Measurements from ENCODE around the gene ACACA. TPM values are rescaled to one million over a fixed set of nuclear protein-coding genes. Genes with fewer than 3 reads are reported as not detected.

The ACACA gene
- total RNA-seq, 4 donors from 2014 or later: 4.7 to 75.1 (median 41.9) TPM

DNA sequence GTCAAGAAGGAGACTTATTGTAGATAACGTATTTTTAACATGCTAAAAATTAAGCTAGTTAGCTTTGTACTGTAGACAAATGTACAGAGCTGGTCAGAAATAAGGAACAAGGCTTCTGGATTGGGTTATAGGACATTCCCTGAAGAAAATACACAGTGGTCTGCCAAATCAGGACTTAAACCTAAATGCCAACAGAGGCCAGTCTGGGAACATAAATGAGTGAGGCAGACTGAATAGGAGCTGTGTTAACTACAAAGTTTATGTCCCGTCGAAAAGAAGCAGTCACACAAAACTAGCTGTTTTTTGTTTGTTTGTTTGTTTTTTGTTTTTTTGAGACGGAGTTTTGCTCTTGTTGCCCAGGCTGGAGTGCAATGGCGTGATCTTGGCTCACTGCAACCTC is 151.2 kb downstream of the ACACA start:
- Histone ChIP-seq H3K27me3 (no peaks in the 10 kb centered on the region), H3K27ac (no peak overlapping the region), H3K36me3 (no peaks in the 10 kb centered on the region), H3K4me3 (no peak overlapping the region), H3K9me3 (no peaks in the 10 kb centered on the region), H3K4me1 (no peaks in the 10 kb centered on the region)
- no peak for DNase-seq
- TF ChIP-seq, protein P1, sequence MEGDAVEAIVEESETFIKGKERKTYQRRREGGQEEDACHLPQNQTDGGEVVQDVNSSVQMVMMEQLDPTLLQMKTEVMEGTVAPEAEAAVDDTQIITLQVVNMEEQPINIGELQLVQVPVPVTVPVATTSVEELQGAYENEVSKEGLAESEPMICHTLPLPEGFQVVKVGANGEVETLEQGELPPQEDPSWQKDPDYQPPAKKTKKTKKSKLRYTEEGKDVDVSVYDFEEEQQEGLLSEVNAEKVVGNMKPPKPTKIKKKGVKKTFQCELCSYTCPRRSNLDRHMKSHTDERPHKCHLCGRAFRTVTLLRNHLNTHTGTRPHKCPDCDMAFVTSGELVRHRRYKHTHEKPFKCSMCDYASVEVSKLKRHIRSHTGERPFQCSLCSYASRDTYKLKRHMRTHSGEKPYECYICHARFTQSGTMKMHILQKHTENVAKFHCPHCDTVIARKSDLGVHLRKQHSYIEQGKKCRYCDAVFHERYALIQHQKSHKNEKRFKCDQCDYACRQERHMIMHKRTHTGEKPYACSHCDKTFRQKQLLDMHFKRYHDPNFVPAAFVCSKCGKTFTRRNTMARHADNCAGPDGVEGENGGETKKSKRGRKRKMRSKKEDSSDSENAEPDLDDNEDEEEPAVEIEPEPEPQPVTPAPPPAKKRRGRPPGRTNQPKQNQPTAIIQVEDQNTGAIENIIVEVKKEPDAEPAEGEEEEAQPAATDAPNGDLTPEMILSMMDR (IDR thresholded peaks at IDR 0.05): no peak
- TF ChIP-seq POLR2A (IDR thresholded peaks at IDR 0.05): no peak
- intact Hi-C loops (cut with DNase I; ENCODE audit: low total_unique reads): no loop called here

DNA sequence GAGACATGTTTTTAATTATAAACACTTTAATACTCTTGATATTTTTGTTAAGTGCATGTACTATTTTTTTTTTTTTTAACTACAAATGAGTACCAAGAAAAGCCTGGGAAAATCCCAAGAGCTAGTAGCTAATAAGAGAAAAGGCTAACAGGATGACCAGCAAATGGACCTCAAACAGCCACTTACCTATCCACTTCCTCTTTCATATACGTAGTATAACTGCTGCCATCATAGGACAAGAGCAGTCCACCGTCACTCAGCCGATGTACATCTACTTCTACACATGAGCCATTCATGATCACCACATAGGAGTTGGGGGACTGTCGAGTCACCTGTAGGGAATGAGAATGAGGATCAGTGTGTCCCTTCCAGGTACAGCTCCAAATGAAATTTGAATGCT is 158.8 kb downstream of the ACACA start:
- Histone ChIP-seq H3K36me3 (no peaks in the 10 kb centered on the region), H3K4me1 (no peaks in the 10 kb centered on the region), H3K27ac (no peak overlapping the region), H3K27me3 (no peaks in the 10 kb centered on the region), H3K4me3 (no peak overlapping the region), H3K9me3 (no peaks in the 10 kb centered on the region)
- TF ChIP-seq POLR2A (IDR thresholded peaks at IDR 0.05): no peak
- TF ChIP-seq, protein P1 (IDR thresholded peaks at IDR 0.05): no peak
- intact Hi-C loops (cut with DNase I; ENCODE audit: low total_unique reads): no loop called here
- no peak for DNase-seq

- Histone ChIP-seq H3K4me3 (no peak overlapping the region), H3K9me3 (no peaks in the 10 kb centered on the region), H3K27ac (no peak overlapping the region), H3K36me3 (no peaks in the 10 kb centered on the region), H3K27me3 (no peaks in the 10 kb centered on the region), H3K4me1 (no peaks in the 10 kb centered on the region)
- TF ChIP-seq POLR2A (IDR thresholded peaks at IDR 0.05): no peak
- TF ChIP-seq, protein P1 (IDR thresholded peaks at IDR 0.05): no peak
- no peak for DNase-seq
- intact Hi-C loops (cut with DNase I; ENCODE audit: low total_unique reads): no loop called here
Measured at GRCh38 chr17:37246085-37246484, 160.6 kb downstream of the ACACA start.

GRCh38 chr17:37240381-37240780 is 166.3 kb downstream of the ACACA start:
- TF ChIP-seq, protein P1 (IDR thresholded peaks at IDR 0.05): no peak
- TF ChIP-seq POLR2A (IDR thresholded peaks at IDR 0.05): no peak
- Histone ChIP-seq H3K27ac (no peak overlapping the region), H3K27me3 (no peaks in the 10 kb centered on the region), H3K4me1 (no peaks in the 10 kb centered on the region), H3K36me3 (no peaks in the 10 kb centered on the region), H3K9me3 (no peaks in the 10 kb centered on the region), H3K4me3 (no peak overlapping the region)
- DNase-seq: no peak
- intact Hi-C loops (cut with DNase I; ENCODE audit: low total_unique reads): no loop called here

GRCh38 chr17:37239690-37240334 is 166.8 kb downstream of the ACACA start:
- no peak for DNase-seq
- H3K4me3 ChIP-seq: no peak overlapping the region
- no peaks in the 10 kb centered on the region for H3K4me1 ChIP-seq
- TF ChIP-seq, protein P1 (IDR thresholded peaks at IDR 0.05): peak; percentile 32 to 47 (median 35)
- TF ChIP-seq POLR2A (IDR thresholded peaks at IDR 0.05): no peak
- no peaks in the 10 kb centered on the region for H3K27me3 ChIP-seq
- intact Hi-C loops (cut with DNase I; ENCODE audit: low total_unique reads): no loop called here
- H3K27ac ChIP-seq: no peak overlapping the region
- H3K36me3 ChIP-seq: no peaks in the 10 kb centered on the region
- no peaks in the 10 kb centered on the region for H3K9me3 ChIP-seq

Measured in uterus (tissue), 4 donors.